NB4 (cell line): ENCODE data around the gene BZW2.

Source experiments
- DNase-seq: peaks from one replicate; pipeline ENCODE4 v3.0.0; 2010; ENCODE audit warnings: low read depth
- H3K4me3 ChIP-seq: one replicate; pipeline ENCODE4 v1.5.1; 2011; ENCODE audit warnings: mild to moderate bottlenecking, low read depth, low read length, moderate library complexity
- MYC ChIP-seq: IDR thresholded peaks from 2 replicates; pipeline ENCODE4 v1.6.1; 2011; ENCODE audit warnings: low read depth, low read length
- POLR2A ChIP-seq: IDR thresholded peaks from 2 replicates; pipeline ENCODE4 v1.6.1; 2011; ENCODE audit warnings: mild to moderate bottlenecking; ENCODE audit not compliant: insufficient read length; ENCODE audit errors: extremely low read depth
- TF ChIP-seq, protein P1 (sequence below): IDR thresholded peaks from one replicate; pipeline ENCODE4 v1.5.1; 2012; ENCODE audit warnings: low read depth, low read length
- TF ChIP-seq, protein P2 (sequence below): IDR thresholded peaks from 2 replicates; pipeline ENCODE4 v1.6.1; 2011; ENCODE audit warnings: low read depth, low read length

BZW2 gene

DNA sequence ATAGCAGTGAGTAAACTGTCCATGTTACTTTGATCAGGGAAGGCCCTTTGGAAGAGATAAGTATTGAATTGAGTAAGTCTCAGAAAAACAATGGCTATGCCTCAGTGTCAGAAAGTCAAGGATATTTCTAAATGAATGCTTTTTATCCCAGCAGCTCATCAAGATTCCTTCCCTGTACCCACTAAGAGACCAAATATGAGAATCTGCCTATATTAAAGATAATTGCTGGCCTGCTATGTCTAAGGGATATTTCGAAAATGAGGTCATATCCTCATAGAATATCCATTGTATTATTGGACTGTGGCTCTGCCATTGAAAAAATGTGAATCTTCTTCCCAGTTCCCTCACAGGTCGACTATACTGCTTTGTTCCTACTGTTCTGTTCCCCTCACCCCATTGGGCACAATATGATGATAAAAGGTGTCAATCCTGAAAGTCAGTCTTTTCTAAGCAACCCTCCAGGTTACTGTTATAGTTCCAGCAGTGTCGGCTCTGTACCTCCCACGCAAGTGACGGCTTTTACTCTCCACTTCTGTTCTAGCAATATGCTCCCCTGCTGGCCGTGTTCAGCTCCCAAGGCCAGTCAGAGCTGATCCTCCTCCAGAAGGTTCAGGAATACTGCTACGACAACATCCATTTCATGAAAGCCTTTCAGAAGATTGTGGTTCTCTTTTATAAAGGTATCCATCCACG is 51.7 kb downstream of the BZW2 start:
- H3K4me3 ChIP-seq: no peak overlapping the region
- no peak for DNase-seq
- TF ChIP-seq POLR2A: no peak
- TF ChIP-seq, protein P1, sequence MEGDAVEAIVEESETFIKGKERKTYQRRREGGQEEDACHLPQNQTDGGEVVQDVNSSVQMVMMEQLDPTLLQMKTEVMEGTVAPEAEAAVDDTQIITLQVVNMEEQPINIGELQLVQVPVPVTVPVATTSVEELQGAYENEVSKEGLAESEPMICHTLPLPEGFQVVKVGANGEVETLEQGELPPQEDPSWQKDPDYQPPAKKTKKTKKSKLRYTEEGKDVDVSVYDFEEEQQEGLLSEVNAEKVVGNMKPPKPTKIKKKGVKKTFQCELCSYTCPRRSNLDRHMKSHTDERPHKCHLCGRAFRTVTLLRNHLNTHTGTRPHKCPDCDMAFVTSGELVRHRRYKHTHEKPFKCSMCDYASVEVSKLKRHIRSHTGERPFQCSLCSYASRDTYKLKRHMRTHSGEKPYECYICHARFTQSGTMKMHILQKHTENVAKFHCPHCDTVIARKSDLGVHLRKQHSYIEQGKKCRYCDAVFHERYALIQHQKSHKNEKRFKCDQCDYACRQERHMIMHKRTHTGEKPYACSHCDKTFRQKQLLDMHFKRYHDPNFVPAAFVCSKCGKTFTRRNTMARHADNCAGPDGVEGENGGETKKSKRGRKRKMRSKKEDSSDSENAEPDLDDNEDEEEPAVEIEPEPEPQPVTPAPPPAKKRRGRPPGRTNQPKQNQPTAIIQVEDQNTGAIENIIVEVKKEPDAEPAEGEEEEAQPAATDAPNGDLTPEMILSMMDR: no peak

DNA sequence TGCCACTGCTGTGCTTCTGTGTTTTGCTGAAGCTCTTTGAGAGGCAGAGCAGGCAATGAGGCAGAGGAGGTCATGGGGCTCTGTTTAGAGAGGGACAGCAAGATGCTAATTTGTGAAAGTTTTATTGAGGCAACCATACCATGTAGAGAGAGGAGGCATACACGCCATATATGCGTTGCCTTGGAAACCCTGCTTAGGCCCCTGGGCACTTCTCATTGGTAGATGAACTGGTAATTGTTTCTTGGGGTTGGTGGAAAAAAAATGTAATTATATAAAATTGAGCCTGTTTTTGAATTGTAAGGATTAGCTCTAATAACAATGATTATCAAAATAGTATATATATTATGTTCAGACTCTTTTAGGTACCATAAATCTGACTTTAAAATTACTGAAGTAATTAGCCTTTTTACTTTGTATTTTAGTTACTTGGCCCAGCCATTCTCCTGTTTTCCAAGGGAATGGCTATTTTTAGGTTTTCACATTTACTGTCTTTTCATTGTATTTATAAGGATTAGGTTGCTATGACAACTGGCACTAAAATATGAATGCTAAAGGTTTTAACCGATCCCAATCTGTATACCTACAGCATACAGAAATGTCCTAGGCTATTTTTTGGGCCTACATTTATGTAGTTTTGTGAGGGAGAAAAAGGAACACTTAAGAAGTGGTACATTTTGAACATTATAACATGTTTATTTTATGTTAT is 52.4 kb downstream of the BZW2 start:
- no peak overlapping the region for H3K4me3 ChIP-seq
- no peak for DNase-seq
- TF ChIP-seq, protein P2, sequence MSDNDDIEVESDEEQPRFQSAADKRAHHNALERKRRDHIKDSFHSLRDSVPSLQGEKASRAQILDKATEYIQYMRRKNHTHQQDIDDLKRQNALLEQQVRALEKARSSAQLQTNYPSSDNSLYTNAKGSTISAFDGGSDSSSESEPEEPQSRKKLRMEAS: no peak
- no peak for TF ChIP-seq MYC
- TF ChIP-seq, protein P1: no peak
- no peak for TF ChIP-seq POLR2A

DNA sequence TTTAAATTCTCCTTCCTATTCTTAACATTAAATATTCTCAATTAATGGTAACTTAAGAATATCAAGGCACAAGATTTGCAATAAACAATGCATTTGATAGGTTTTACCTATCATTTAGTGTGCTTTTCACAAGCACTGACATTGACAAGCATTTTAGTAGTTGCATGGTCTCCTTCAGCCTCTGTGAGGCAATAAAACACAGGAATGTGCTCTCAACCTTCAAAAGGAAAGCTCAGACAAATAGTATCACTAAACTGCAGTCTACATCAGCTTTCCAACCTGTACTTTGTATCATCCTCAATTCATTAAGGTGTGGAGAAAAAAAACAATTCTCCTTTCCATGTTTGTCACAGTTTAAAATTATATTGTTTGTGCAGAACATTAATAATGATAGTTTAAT is 56.5 kb downstream of the BZW2 start:
- no peak for DNase-seq
- no peak overlapping the region for H3K4me3 ChIP-seq
- TF ChIP-seq MYC (no peak), POLR2A (no peak)
- TF ChIP-seq, protein P2: no peak
- TF ChIP-seq, protein P1: no peak

DNA sequence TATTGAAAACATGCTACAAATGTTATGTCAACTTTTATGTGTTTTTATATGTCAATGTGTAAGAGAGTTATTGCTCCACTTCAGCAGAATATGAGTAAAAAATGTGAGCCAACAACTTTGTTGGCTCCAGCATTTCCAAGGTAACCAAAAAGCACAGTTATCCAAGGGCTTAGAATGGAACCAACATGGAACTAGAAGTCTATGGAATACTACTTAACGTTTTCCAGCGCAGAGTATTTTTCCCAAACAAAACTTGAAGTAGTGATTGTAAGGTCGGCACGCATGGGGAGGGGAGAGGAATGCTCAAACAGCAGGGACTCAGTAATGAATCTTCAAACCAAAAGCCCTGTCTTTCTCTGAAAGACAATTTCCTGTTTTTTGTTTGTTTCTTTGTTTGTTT is 62.5 kb downstream of the BZW2 start:
- no peak for TF ChIP-seq MYC
- TF ChIP-seq POLR2A: no peak
- TF ChIP-seq, protein P1: no peak
- TF ChIP-seq, protein P2: no peak
- H3K4me3 ChIP-seq: no peak overlapping the region
- no peak for DNase-seq

- TF ChIP-seq, protein P2: no peak
- TF ChIP-seq, protein P1: no peak
- TF ChIP-seq POLR2A (no peak), MYC (no peak)
- DNase-seq: peak; percentile 59
These were observed 63.0 kb downstream of the BZW2 start for GRCh38 chr7:16708980-16709379.

More at GRCh38 chr7:16708980-16709379, 63.0 kb downstream of the BZW2 start:
- H3K4me3 ChIP-seq: no peak overlapping the region
